ENCODE data around the gene LPAR1. TPM values are rescaled to one million over a fixed set of nuclear protein-coding genes. Genes with fewer than 3 reads are reported as not detected.

LPAR1 gene
- total RNA-seq, 1 experiment from 2014 or later = 0.21 TPM

DNA sequence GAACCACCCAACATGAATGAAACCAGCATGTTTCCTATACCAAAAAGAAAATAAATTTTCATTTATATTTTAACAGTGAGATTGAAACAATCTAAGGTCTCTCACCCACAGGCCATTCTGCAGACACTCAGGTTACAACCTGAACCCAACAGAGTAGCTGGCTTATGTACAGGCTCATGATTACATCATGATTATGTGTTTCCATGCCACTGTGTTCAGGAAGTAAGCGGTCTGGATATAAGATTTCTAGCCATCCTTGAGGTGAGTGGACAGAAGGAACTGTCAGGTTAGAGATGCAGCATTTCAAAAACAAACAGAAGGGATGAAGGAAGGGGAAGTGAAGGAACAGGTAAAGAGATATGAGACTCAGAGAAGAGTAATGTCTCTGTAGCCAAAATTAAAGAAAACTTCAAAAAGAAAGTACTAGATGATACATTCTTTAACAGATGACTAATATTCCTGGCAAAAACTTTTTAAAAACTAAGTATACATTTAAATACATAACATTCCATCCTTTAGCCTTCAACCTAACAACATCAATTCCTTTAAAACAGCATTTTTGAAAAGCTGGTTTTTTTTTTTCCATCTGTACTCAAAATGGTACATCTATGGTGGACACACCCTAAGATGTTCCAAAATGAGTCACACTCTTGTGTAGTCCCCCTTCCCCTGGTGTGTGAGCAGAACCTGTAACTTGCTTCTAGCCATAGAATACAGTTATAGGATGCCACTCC lies 119.8 kb downstream of the LPAR1 start:
- ChIA-PET POLR2A (interaction anchor here (0.5 to 0.6 kb wide), 2 partner anchors 9 to 262 kb away, joined by 3 read pairs; no protein-coding TSS in a partner anchor), CTCF (interaction anchor here (1.0 kb wide), 1 partner anchor 12 kb away, joined by 3 read pairs; no protein-coding TSS in a partner anchor)
- TF ChIP-seq, protein P1, sequence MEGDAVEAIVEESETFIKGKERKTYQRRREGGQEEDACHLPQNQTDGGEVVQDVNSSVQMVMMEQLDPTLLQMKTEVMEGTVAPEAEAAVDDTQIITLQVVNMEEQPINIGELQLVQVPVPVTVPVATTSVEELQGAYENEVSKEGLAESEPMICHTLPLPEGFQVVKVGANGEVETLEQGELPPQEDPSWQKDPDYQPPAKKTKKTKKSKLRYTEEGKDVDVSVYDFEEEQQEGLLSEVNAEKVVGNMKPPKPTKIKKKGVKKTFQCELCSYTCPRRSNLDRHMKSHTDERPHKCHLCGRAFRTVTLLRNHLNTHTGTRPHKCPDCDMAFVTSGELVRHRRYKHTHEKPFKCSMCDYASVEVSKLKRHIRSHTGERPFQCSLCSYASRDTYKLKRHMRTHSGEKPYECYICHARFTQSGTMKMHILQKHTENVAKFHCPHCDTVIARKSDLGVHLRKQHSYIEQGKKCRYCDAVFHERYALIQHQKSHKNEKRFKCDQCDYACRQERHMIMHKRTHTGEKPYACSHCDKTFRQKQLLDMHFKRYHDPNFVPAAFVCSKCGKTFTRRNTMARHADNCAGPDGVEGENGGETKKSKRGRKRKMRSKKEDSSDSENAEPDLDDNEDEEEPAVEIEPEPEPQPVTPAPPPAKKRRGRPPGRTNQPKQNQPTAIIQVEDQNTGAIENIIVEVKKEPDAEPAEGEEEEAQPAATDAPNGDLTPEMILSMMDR (IDR thresholded peaks at IDR 0.05; ENCODE audit: unreplicated experiment) = no peak
- Mint-ChIP-seq H3K4me1 (ENCODE audit: insufficient read depth, unreplicated experiment) (peaks cover 27% of the 10 kb centered on the region), H3K9me3 (ENCODE audit: unreplicated experiment) (no peaks in the 10 kb centered on the region), H3K27ac (ENCODE audit: low read depth, unreplicated experiment) (peak overlapping the region; percentile 83), H3K4me3 (ENCODE audit: unreplicated experiment) (peak overlapping the region; percentile 51), H3K27me3 (ENCODE audit: insufficient read depth, unreplicated experiment) (no peaks in the 10 kb centered on the region), H3K36me3 (ENCODE audit: insufficient read depth, unreplicated experiment) (no peaks in the 10 kb centered on the region)
- intact Hi-C loops (cut with micrococcal nuclease) = no loop called here
- peak; percentile 61 for DNase-seq (ENCODE audit: unreplicated experiment)
- no TSS peak for BruUV-seq (replicated peaks)

GRCh38 chr9:110916403-110916802 lies 121.9 kb downstream of the LPAR1 start:
- no peak overlapping the region for H3K27ac Mint-ChIP-seq (ENCODE audit: low read depth, unreplicated experiment)
- DNase-seq (ENCODE audit: unreplicated experiment) = no peak

GRCh38 chr9:110912419-110913291 lies 125.6 kb downstream of the LPAR1 start:
- TF ChIP-seq, protein P1 (IDR thresholded peaks at IDR 0.05; ENCODE audit: unreplicated experiment) = no peak
- Mint-ChIP-seq H3K27ac (ENCODE audit: low read depth, unreplicated experiment) (no peak overlapping the region), H3K4me3 (ENCODE audit: unreplicated experiment) (peak overlapping the region; percentile 17), H3K36me3 (ENCODE audit: insufficient read depth, unreplicated experiment) (no peaks in the 10 kb centered on the region), H3K27me3 (ENCODE audit: insufficient read depth, unreplicated experiment) (no peaks in the 10 kb centered on the region), H3K9me3 (ENCODE audit: unreplicated experiment) (peaks cover 8% of the 10 kb centered on the region), H3K4me1 (ENCODE audit: insufficient read depth, unreplicated experiment) (peaks cover 18% of the 10 kb centered on the region)
- no TSS peak for BruUV-seq (replicated peaks)
- ChIA-PET CTCF (no interaction called here), POLR2A (no interaction called here)
- DNase-seq (ENCODE audit: unreplicated experiment) = peak; percentile 32
- intact Hi-C loops (cut with micrococcal nuclease) = no loop called here

More at GRCh38 chr9:110916403-110916802, 121.9 kb downstream of the LPAR1 start:
- CTCF ChIA-PET = interaction anchor here (0.7 kb wide), 1 partner anchor 554 kb away, joined by 4 read pairs; no protein-coding TSS in a partner anchor
- Mint-ChIP-seq H3K27me3 (ENCODE audit: insufficient read depth, unreplicated experiment) (no peaks in the 10 kb centered on the region), H3K4me1 (ENCODE audit: insufficient read depth, unreplicated experiment) (peaks cover 41% of the 10 kb centered on the region), H3K4me3 (ENCODE audit: unreplicated experiment) (no peak overlapping the region), H3K36me3 (ENCODE audit: insufficient read depth, unreplicated experiment) (no peaks in the 10 kb centered on the region), H3K9me3 (ENCODE audit: unreplicated experiment) (no peaks in the 10 kb centered on the region)
- BruUV-seq (replicated peaks) = no TSS peak
- intact Hi-C loops (cut with micrococcal nuclease) = no loop called here
- POLR2A ChIA-PET = interaction anchor here (0.8 to 0.9 kb wide), 2 partner anchors 9 to 14 kb away, joined by 3 to 4 read pairs; no protein-coding TSS in a partner anchor
- TF ChIP-seq, protein P1 (IDR thresholded peaks at IDR 0.05; ENCODE audit: unreplicated experiment) = no peak
